Activated T-cell treated with anti-CD3 and anti-CD28 coated beads, Interleukin-2, amount 50 U/mL, for 1 hour (primary cell): ENCODE results near the gene PROCA1.
"Not testable (repeated sequence)": the region's sequence is repeated elsewhere in the genome, so short reads cannot be mapped to it uniquely, and the experiment has no call there.

Experiments
- DNase-seq: peaks from one replicate; pipeline ENCODE4 v3.0.0-alpha.2; 2020

Gene PROCA1

DNA sequence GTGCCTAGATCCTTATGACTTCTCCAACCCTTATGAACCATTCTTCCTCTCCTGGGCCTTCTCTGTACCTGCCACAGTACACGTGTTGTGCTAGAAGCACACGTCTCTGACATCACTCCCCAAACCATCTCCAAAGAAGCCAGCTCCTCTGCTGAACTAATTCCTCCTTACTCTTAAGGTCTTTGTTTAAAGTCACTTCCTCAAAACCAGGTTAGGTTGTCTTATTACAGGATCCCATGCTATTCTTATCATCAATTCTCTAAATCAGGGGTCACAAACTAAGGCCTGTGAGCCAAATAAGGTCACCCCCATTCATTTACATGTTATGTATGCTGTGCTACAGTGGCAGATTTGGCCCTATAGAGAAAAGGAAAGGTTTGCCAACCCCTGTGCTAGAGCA is 45.7 kb downstream of the PROCA1 start:
- no peak for DNase-seq

DNA sequence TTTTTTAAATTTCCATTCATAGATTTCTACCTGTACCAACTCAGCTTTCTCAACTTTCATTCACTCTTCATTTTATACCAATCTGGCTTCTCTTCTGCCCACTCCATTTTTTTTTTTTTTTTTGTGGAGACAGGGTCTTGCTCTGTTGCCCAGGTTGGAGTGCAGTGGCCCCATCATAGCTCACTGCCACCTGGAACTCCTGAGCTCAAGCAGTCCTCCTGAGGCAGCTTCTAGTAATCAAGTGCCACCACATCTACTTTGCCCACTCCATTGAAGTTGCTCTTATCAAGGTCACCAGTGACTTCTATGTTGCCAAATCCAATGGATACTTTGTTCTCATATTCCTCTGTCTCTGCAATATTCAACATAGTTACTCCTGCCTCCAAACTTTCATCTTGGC is 48.0 kb downstream of the PROCA1 start:
- DNase-seq: no peak

DNA sequence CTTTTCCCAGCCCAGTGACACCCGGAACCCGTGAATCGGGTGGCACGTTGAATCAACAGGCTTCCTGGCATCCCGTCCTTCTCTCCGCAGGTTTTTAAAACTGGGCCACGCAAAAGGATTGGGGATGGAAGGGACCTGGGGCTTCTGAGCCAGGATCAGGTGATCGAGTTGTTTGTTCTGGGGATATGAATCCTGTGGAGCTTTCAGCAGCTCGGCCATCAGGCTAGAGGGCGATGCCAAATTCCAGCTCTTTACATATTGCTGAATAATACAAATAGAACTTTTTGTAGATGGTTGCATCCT is 49.2 kb downstream of the PROCA1 start:
- DNase-seq: no peak

- peak; percentile 96 for DNase-seq
Measured at GRCh38 chr17:28661635-28662526, 49.8 kb downstream of the PROCA1 start, which contains the start of the genes SDF2 and SUPT6H. Gene SDF2 (minus strand): TSS chr17:28661906. CDS start chr17:28661876, 30 bp downstream. Gene SUPT6H (plus strand): TSS chr17:28662205. CDS start chr17:28673402, 11,197 bp downstream.

DNA sequence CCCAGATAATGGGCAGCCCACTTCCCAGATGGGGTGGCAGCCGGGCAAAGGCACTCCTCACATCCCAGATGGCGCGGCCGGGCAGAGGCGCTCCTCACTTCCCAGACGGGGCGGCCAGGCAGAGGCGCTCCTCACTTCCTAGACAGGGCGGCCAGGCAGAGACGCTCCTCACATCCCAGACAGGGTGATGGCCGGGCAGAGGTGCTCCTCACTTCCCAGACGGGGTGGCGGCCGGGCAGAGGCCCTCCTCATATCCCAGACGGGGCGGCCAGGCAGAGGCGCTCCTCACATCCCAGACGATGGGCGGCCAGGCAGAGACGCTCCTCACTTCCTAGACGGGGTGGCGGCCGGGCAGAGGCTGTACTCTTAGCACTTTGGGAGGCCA is 52.2 kb downstream of the PROCA1 start:
- not testable (repeated sequence) for DNase-seq

GRCh38 chr17:28658766-28659496 is 52.8 kb downstream of the PROCA1 start:
- DNase-seq: not testable (repeated sequence)

- DNase-seq: not testable (repeated sequence)
Measured at GRCh38 chr17:28658342-28658741, 53.3 kb downstream of the PROCA1 start.

DNA sequence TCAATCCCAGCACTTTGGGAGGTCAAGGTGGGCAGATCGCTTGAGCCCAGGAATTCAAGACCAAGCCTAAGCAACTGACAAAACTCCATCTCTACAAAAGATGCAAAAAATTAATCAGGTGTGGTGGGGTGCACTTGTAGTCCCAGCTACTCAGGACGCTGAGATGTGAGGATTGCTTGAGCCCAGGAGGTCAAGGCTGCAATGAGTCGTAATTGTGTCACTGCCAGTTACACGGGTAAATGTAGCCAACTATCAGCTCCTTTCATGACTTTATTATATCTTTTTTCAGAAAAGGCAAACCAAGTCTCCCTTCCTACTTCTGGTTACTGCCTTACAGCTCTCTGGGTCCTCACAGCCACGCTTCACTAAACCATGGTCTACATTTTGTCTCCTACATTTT is 53.9 kb downstream of the PROCA1 start:
- no peak for DNase-seq

DNA sequence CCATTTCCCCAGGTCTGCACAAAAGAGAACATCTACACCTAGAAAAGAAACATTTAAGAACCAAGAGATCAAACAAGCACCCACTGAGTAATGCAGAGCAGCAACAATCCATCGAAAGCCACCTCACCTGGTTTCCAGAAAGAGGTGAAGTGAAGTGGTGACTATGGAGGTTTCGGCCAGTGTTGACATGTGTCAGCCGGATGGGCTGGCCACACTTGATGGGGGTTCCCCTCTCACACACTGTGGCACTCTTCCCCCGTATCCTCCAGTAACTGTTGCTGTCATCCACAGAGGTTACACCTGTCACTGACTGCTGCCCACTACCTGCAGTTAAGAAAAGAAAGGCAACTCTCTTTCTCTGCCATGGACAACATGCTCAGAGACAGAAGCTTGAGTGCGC is 56.5 kb downstream of the PROCA1 start:
- no peak for DNase-seq
